T follicular helper cell (primary cell): ENCODE measurements around the gene GSTO2.
"Not testable (repeated sequence)": the region's sequence is repeated elsewhere in the genome, so short reads cannot be mapped to it uniquely, and the experiment has no call there.

Experiments used
- DNase-seq: peaks from one replicate; pipeline ENCODE4 v3.0.0-alpha.2; 2020; ENCODE audit warnings: low read depth
- total RNA-seq, 2 experiments: gene quantifications; one replicate each; lab custom pipeline; 2026; lab: John Stamatoyannopoulos, UW

GSTO2 gene
- 1.2 to 2.2 reads per million in 2 experiments for total RNA-seq

GRCh38 chr10:104268713-104269645 is at the start of gene GSTO2:
Gene GSTO2, plus strand, starts transcription at chr10:104269184. Its CDS starts 5,732 bp downstream, at chr10:104274916.
- peak; percentile 98 for DNase-seq

DNA sequence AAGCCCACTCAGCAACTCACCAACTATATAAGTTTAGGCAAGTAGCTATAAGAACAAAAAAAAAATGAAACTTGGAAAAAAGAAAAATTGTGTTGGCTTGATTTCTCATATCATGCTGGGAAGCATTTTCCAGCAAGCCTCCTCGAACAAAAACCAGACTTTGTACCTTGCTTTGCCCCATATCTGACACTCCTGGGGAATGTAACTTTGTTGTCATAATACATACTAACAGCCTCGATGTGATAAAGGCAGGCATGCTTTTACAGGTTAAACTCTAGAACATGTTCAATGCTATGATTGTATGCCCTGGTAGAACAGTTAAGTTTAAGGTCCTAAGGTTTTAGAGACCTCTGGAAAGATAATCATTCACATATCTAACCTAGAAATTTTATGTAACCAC is 48.5 kb upstream of the GSTO2 start:
- no peak for DNase-seq

- DNase-seq = no peak
Measured at GRCh38 chr10:104223304-104223703, 45.7 kb upstream of the GSTO2 start.

GRCh38 chr10:104230490-104230889 is 38.5 kb upstream of the GSTO2 start:
- DNase-seq = no peak

DNA sequence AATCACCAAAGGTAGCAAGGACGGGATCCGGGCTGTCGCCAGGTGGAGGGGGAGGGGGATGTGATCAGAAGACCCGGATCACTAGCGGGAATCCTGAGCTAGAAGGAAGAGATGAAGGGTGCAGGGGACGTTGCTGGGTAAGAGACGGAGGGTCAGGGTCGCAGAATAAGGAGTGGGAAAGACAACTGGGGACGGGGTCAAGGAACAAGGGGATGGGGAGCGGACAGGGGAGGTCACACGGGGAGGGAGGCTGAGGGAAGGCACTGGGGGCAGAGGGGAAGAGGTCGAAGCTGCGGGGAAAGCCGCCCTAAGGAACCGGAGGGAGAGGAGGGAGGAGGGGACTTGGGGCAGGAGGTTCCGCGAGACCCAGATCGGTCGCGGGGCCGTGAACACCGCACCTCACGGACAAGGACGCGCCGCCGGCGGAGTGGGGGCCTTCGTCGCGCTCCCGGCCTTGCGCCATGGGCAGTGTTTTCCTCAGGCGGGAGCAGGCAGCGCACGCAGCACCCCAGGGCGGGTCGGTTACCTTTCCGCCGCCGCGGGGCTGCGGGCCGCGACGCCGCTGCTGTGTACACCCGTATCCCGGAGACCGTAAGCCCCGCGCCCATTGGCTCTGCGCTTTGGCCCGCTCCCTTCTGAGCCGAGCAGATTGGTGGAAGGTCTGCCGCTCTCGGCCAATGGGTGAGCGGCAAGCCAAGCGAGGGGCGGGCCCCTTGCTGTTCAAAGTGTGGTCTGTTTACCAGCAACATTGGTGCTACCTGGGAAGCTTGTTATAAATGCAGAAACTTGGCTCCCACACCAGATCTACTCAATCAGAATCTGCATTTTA is 37.0 kb upstream of the GSTO2 start, which contains the start of gene CFAP43:
TSS of gene CFAP43 (minus strand) at position 581 of the 829 bp plus-strand sequence. CDS start at position 463, 118 bp downstream.
- peak; percentile 100 for DNase-seq

- no peak for DNase-seq
Measured at GRCh38 chr10:104232613-104233102, 36.3 kb upstream of the GSTO2 start.

GRCh38 chr10:104233817-104234216 is 35.2 kb upstream of the GSTO2 start:
- DNase-seq = no peak

DNA sequence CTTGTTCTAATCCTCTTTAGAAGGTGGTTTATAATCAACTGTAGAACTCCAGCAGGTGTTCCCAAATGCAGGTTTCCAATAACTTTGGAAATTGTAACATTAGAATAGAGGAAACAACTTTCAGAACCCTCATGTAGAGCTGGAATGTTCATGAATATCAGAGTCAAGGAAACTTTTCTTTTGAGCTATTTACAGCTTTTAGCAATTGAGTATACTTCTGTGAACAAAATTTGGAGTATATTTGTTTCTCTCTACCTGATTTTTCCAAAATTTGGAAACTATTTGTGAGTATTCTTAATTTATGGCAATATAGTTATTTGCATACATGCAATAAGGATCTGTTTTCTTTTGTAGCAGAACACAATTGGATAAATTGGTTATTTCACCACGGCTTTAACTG is 34.0 kb upstream of the GSTO2 start:
- no peak for DNase-seq

GRCh38 chr10:104235801-104236200 is 33.2 kb upstream of the GSTO2 start:
- no peak for DNase-seq

DNA sequence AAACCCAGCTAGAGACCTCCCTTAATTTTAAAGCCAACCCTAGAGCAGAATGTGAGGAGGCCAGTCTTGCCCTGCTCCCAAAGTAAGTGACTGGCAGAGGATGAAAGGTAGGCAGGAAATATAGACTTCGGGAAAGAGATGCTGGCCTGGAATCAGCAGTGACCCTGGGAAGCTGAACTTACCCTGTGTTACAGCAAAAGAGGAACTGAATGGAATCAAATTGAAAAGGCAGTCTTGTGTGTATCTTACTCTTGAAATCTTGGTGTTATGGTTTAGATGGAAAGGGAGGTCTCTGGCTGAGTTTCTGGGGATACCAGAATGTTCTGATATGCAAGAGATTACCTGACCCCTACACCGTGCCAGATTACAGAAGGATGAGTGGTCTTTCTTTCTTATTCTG is 28.9 kb upstream of the GSTO2 start:
- DNase-seq = no peak

DNA sequence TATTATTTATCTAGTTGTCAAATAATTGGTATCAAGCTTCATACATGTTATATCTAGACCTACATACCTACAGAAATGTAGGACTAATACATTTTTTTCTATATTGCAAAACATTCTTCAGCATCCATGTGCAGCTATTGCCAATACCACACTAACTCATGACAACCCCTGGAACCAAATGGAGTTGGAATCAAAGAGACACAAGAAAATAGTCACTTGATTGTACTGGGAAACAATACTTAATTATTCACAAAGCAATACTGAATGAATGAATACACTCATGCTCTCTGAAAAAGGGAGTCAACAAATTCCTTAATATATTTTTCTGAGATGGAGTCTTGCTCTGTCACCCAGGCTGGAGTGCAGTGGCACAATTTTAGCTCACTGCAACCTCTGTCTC is 26.4 kb upstream of the GSTO2 start:
- DNase-seq = no peak

- not testable (repeated sequence) for DNase-seq
Measured at GRCh38 chr10:104243009-104243408, 26.0 kb upstream of the GSTO2 start.

- no peak for DNase-seq
Measured at GRCh38 chr10:104243512-104243911, 25.5 kb upstream of the GSTO2 start.

GRCh38 chr10:104245066-104245632 is 23.8 kb upstream of the GSTO2 start:
- DNase-seq = no peak

- no peak for DNase-seq
Measured at GRCh38 chr10:104246976-104247375, 22.0 kb upstream of the GSTO2 start.

DNA sequence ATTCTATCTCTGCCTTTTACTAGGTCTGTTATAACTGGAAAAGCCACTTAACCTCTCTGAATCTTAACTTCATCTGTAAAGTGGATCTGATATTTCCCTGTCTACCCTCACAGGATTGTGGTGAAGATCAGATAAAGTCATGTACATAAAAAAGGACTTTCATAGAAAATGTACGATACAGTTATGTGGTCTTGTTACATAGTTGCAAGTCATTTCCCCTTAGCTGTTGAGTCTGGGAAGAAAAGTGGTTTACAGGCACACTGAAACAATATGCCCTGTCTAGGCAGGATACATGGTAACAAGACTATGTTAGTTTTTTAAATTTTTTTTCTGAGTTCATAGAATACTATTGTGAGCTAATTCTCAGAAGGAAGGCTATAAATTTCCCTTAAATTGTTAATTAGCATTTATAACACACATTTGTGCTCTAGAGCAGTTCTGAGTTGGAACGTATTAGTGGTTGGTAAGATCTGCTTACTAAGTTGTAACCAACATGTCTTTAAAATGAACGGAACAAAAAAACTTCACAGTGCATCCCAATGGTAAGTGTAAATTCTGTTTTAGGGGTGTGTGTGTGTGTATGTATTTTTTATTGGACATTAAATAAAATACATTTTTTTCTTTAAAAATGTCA is 21.4 kb upstream of the GSTO2 start:
- no peak for DNase-seq

GRCh38 chr10:104248931-104249330 is 20.1 kb upstream of the GSTO2 start:
- DNase-seq = not testable (repeated sequence)

DNA sequence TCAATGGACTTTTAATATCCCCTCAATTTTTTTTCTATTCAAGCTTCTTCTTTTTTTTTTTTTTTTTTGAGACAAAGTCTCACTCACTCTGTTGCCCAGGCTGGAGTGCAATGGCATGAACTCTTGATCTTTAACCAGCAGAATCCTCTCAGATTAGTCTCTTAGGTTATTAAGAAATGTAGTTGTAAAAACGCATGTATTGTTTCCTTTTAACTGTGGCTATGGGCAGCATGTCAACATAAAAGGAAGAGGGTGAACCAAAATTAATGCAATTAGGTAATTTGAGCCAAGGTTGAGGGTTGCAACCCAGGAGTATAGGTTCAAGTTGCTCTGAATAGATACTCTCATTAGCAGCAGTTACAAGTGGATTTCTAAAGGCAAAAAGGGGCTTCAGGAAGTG is 18.6 kb upstream of the GSTO2 start:
- no peak for DNase-seq

- DNase-seq = no peak
Measured at GRCh38 chr10:104251443-104251842, 17.5 kb upstream of the GSTO2 start.

DNA sequence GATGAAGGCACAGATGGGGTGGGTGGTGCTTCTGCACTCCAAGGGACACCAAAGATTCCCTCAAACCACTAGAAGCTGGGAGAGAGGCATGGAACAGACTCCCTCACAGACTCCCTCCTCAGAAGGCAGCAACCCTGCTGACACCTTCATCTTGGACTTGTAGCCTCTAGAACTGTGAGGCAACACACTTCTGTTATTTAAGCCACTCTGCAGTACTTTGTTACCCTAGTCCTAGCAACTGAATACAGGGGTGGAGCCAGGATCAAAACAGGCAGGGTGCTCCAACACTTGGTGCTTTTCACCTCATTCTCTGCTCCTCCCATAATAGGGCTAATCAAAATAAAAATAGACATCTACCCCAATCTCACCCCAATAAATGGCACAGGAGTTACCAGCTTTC is 16.6 kb upstream of the GSTO2 start:
- DNase-seq = no peak

DNA sequence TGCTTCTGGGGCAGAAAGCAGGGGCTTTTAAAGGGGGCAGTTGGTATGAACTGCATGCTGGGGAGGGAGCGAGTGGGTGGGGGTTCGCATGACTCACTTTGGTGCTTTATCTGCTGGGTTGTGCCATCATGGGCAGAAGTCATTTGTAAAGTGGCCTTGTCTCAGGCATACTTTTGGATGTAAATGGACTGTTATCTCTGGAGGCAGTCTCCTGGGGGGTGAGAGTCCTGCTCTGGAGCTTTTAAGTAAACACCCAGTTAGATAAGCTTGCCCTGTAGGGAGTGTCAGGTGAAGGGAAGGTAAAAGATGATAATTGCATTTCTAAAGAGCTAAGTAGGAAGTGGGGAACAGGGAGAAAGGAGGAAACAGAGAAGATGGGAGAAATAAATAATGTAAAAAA is 15.9 kb upstream of the GSTO2 start:
- DNase-seq = no peak
